CD4-positive, CD25-positive, alpha-beta regulatory T cell (primary cell): ENCODE measurements around the gene COX7A2L. TPM values are rescaled to one million over a fixed set of nuclear protein-coding genes. Genes with fewer than 3 reads are reported as not detected.

ENCODE experiments used
- ATAC-seq, 2 donors: fragments of 150-1000 bp; cut with Tn5 transposase; one replicate each; pipeline ENCODE4 v1.10.0; 2021; ENCODE audit warnings: low read depth in 2 of 2, moderate number of reproducible peaks in 2 of 2, moderate library complexity in 1 of 2
- DNase-seq, 3 donors: peaks; one replicate each; pipeline versions ENCODE4 v3.0.0 to v3.0.0-alpha.2; 2012 to 2022; ENCODE audit warnings: mixed read lengths in 1 of 3
- H3K27ac ChIP-seq: one replicate; pipeline ENCODE4 v1.7.0; 2013; ENCODE audit warnings: mild to moderate bottlenecking, low read length; ENCODE audit not compliant: insufficient read depth, poor library complexity, severe bottlenecking
- H3K27me3 ChIP-seq: one replicate; pipeline ENCODE4 v1.7.0; 2013; ENCODE audit warnings: low read length; ENCODE audit not compliant: control insufficient read depth, insufficient read depth
- H3K36me3 ChIP-seq: one replicate; pipeline ENCODE4 v1.7.0; 2013; ENCODE audit warnings: mild to moderate bottlenecking, low read length, moderate library complexity; ENCODE audit not compliant: control insufficient read depth, insufficient read depth
- H3K4me1 ChIP-seq: 2 replicates; pipeline ENCODE4 v1.7.0; 2013; ENCODE audit warnings: mild to moderate bottlenecking, low read length; ENCODE audit not compliant: insufficient read depth, control insufficient read depth, poor library complexity, severe bottlenecking
- H3K4me3 ChIP-seq: one replicate; pipeline ENCODE4 v1.7.0; 2013; ENCODE audit warnings: low read depth, mild to moderate bottlenecking, low read length, moderate library complexity
- H3K9me3 ChIP-seq, 2 experiments: 1 replicate in 1 of 2; 2 replicates in 1 of 2; pipeline ENCODE4 v1.7.0; 2013; ENCODE audit warnings: low read length in 2 of 2, mild to moderate bottlenecking in 1 of 2, moderate library complexity in 1 of 2; ENCODE audit not compliant: control insufficient read depth in 2 of 2
- H3K27ac Mint-ChIP-seq, 3 donors: one replicate each; pipeline ENCODE4 v1.8.0; 2020 to 2022; ENCODE audit warnings: mild to moderate bottlenecking in 3 of 3, mixed read lengths in 3 of 3, moderate library complexity in 2 of 3
- H3K27me3 Mint-ChIP-seq: one replicate; pipeline ENCODE4 v1.8.0; 2022; ENCODE audit warnings: mild to moderate bottlenecking, mixed read lengths
- H3K36me3 Mint-ChIP-seq: one replicate; pipeline ENCODE4 v1.8.0; 2020; ENCODE audit warnings: mixed read lengths
- H3K4me1 Mint-ChIP-seq, 4 donors: one replicate each; pipeline ENCODE4 v1.8.0; 2020 to 2022; ENCODE audit warnings: mixed read lengths in 4 of 4, mild to moderate bottlenecking in 1 of 4
- H3K4me3 Mint-ChIP-seq, 4 donors: one replicate each; pipeline ENCODE4 v1.8.0; 2020 to 2022; ENCODE audit warnings: mild to moderate bottlenecking in 4 of 4, mixed read lengths in 4 of 4, moderate library complexity in 3 of 4
- H3K9me3 Mint-ChIP-seq, 7 donors: one replicate each; pipeline ENCODE4 v1.8.0; 2020 to 2022; ENCODE audit warnings: mixed read lengths in 7 of 7, mild to moderate bottlenecking in 3 of 7, moderate library complexity in 2 of 7
- polyA plus RNA-seq, 4 donors: library from polyadenylated mRNA; unstranded; fragments of 300-500 nt; fragmentation: Illumina TruSeq; gene quantifications; one replicate each; pipeline ENCODE4 v1.2.3, GENCODE V29; 2021
- total RNA-seq: library from RNA; stranded (reverse); gene quantifications from one replicate; pipeline ENCODE4 v1.2.3, GENCODE V29; 2022

Gene COX7A2L
- total and polyA plus RNA-seq, 5 donors from 2014 or later: 57.2 to 214 (median 191) TPM

DNA sequence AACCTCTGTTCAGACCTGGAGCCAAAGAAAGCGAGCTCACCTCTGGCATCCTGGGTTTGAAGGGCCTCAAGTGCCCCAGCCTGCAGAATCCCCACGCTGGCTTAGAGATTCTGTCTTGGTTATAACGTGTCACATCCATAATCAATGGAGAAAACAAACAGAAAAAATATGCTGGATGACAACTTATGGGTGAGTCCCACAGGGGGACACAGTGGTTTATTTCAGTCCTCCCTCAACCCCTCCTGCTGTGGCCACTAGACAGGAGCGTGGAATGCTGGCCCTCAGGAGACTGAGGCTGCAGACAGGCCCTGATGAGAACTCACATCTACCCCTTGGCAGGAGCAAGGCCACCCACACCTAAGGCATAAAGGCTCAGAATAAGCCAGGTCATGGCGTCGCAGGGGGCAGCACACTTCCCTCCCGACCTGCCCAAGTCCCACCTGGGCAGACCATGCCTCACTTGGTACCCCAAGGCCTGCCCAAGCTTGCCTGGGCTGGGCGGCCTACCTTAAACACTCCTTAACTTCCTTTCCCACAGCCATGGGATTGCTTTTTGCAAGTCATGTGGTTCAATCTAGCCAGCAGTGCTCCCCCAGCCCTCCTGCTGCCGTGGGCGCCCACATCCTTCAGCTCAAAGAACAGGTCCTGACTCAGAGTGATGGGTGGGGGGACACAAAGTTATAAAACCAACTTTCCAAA, 19.9 kb downstream of the COX7A2L start:
- peaks cover 10 to 36% (median 26%) of the 10 kb centered on the region in 4 donors for H3K4me1 Mint-ChIP-seq
- H3K4me1 ChIP-seq: no peaks in the 10 kb centered on the region
- no peaks in the 10 kb centered on the region for H3K9me3 ChIP-seq
- H3K4me3 ChIP-seq: no peak overlapping the region
- no peak for ATAC-seq
- H3K27me3 ChIP-seq: no peaks in the 10 kb centered on the region
- DNase-seq: no peak
- no peak overlapping the region for H3K4me3 Mint-ChIP-seq
- H3K36me3 Mint-ChIP-seq: peaks cover 49% of the 10 kb centered on the region
- H3K36me3 ChIP-seq: peaks cover 26% of the 10 kb centered on the region
- no peaks in the 10 kb centered on the region for H3K27me3 Mint-ChIP-seq
- no peak overlapping the region for H3K27ac ChIP-seq
- peak overlapping the region in 2 of 3 donors; percentile 31 to 82 for H3K27ac Mint-ChIP-seq
- H3K9me3 Mint-ChIP-seq: peaks cover 0 to 6% (median 0%) of the 10 kb centered on the region in 7 donors

DNA sequence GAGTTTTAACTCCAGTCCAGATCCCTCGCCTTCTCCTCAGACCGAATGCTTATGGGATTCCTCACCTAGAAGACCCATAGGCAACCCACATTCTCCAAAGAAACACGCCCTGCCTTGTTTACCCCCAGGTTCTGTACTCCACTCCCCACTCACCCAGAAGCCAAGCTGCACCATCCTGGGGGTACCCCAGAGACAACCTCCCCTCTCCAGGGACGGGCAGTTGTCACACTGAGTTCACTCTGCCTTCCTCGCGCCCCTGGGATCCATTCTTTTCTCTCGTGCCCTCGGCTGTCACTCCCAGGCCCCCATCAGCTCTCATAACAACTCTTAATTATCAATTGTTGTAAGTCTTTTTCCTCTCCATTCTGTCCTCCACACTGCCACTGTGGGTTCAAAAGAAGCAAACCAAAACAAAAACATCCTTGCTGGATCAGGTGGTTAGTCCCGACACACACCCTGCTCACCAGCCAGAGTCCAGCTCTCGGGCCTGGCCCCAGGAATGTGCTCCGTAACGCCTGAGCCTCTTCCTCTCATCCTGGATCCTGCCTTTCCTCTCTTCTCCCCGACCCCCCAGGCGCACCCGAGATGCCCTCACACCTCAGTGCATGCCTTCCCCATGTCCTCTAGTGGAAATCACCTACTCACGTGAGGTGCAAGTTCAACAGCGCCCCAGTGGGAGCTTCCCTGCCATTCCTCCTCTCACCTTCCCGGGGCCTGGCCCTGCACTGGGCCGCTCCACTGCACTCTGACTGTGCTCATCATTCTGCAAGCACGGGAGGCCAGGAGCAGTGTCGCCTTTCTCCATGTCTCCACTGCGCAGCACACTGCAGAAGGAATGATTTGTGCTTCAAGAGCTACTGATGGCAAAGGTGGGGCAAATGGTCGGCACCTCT, 20.7 kb downstream of the COX7A2L start:
- ATAC-seq (no peak), DNase-seq (no peak)
- Mint-ChIP-seq H3K4me1 (peaks cover 10 to 36% (median 24%) of the 10 kb centered on the region in 4 donors), H3K36me3 (peaks cover 49% of the 10 kb centered on the region), H3K27ac (peak overlapping the region in 2 of 3 donors; percentile 79 to 82), H3K4me3 (peak overlapping the region in 2 of 4 donors; percentile 15 to 54), H3K9me3 (peaks cover 0 to 6% (median 0%) of the 10 kb centered on the region in 7 donors), H3K27me3 (no peaks in the 10 kb centered on the region)
- H3K4me1 ChIP-seq: no peaks in the 10 kb centered on the region
- H3K27ac ChIP-seq: no peak overlapping the region
- no peak overlapping the region for H3K4me3 ChIP-seq
- no peaks in the 10 kb centered on the region for H3K9me3 ChIP-seq
- H3K27me3 ChIP-seq: no peaks in the 10 kb centered on the region
- H3K36me3 ChIP-seq: peaks cover 25% of the 10 kb centered on the region

DNA sequence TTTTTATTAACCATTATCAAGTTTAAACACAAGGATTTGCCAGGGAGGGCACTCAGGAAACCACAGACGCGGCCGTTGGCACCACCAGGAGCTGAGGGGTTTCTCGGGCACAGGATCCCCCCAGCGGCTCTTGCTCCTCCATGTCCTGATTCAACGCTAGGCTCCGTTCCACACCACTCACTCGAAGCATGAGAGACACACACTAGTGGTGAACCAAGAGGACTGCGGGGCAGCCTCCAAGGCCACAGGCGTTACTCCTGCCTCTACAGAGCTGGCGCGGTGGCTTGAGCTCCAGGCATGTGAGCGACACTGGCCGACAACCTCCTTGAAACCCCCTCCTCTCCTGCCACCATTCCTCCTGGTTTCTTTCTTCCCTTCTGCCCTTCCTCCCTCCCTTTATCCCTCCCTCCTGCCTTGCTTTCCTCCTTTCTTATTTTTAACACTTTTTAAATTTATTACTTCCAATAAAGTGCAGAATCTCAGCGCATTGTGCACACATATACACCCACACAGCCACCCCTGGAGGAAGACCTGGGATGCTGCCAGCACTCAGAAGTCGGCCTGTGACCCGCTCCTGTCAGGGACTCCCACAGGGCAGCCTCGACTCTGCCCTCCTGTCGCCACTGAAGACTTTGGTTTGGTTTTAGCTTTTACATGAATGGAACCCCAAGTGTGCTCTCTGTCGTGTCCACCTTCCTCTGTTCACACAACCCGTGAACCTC, 21.7 kb downstream of the COX7A2L start:
- Mint-ChIP-seq H3K4me1 (peaks cover 10 to 36% (median 24%) of the 10 kb centered on the region in 4 donors), H3K9me3 (peaks cover 0 to 6% (median 0%) of the 10 kb centered on the region in 7 donors), H3K36me3 (peaks cover 48% of the 10 kb centered on the region), H3K27me3 (no peaks in the 10 kb centered on the region), H3K4me3 (peak overlapping the region in 1 of 4 donors; percentile 7), H3K27ac (peak overlapping the region in 2 of 3 donors; percentile 46 to 82)
- ATAC-seq: no peak
- DNase-seq: no peak
- Histone ChIP-seq H3K27me3 (no peaks in the 10 kb centered on the region), H3K27ac (no peak overlapping the region), H3K9me3 (no peaks in the 10 kb centered on the region), H3K4me1 (no peaks in the 10 kb centered on the region), H3K36me3 (peaks cover 27% of the 10 kb centered on the region), H3K4me3 (no peak overlapping the region)

DNA sequence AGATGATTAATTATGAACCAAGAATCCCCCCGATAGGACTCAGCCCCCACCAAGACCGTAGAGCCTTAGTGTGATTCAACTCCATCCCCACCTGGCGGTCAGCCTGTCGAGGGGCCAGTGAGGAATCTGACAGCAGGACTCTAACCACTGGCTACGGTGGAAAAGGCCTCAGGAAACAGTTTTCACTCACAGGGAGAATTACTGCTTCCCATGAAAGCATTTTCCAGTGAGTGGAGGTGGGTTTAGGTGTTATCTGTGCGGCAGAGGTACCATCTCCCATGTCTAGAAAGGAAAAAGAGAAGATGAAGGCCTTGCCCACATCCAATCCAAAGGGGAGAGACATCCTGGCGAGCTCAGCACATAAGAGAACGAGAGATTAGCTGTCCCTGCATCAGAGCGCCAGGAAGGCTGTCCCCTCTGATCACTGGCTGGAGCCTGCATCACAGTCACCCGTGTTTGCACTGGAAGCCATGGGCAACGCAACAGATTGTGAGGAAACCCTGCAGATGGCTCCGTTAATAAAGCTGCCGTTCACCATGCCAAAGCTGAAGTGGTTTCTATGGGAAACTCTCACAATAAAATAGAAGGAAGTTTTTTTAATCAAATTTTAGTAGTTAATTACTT, 22.3 kb downstream of the COX7A2L start:
- ATAC-seq: no peak
- H3K36me3 Mint-ChIP-seq: peaks cover 54% of the 10 kb centered on the region
- no peak overlapping the region for H3K4me3 Mint-ChIP-seq
- H3K4me1 Mint-ChIP-seq: peaks cover 9 to 35% (median 22%) of the 10 kb centered on the region in 4 donors
- Histone ChIP-seq H3K4me3 (no peak overlapping the region), H3K9me3 (no peaks in the 10 kb centered on the region), H3K27ac (no peak overlapping the region), H3K27me3 (no peaks in the 10 kb centered on the region), H3K4me1 (no peaks in the 10 kb centered on the region), H3K36me3 (peaks cover 31% of the 10 kb centered on the region)
- peak overlapping the region in 2 of 3 donors; percentile 36 to 74 for H3K27ac Mint-ChIP-seq
- H3K9me3 Mint-ChIP-seq: peaks cover 0 to 6% (median 0%) of the 10 kb centered on the region in 7 donors
- DNase-seq: no peak
- no peaks in the 10 kb centered on the region for H3K27me3 Mint-ChIP-seq

DNA sequence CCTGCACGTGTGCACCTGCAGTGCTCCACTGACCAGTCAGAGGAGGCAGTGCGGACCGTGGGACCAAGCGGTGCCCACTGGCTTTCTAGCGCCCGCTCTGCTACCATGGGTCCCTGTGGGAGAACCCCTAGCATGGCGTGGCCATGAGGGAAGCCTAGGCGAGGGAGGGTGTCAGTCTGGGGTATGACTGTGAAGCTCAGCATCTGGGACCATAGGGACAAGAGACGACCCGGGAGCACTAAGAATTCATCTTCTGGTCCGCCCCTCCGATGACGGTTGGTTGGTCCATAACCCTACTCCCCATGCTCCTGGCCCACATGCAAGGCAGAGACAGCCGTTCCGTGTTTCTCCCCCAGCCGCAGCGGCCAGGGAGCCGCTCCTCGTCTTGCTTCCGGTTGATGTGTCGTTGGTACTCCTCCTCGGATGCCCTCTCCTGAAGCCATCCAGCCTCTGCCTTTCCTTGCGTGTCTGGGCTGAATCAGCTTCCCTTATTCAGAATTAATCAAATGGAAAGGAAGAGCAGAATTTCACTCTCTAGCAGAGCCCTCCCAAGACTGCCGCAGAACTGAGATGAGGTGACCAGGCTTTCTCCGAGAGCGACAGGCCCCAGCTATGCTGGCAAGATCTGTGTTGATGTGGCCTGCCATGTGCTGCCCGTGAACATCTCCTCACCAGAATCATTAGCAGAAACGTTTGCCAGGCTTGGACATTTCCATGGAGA, 23.0 kb downstream of the COX7A2L start:
- DNase-seq (no peak), ATAC-seq (no peak)
- Histone ChIP-seq H3K36me3 (peaks cover 34% of the 10 kb centered on the region), H3K9me3 (no peaks in the 10 kb centered on the region), H3K27ac (no peak overlapping the region), H3K27me3 (no peaks in the 10 kb centered on the region), H3K4me1 (no peaks in the 10 kb centered on the region), H3K4me3 (no peak overlapping the region)
- peaks cover 0 to 6% (median 0%) of the 10 kb centered on the region in 7 donors for H3K9me3 Mint-ChIP-seq
- H3K27ac Mint-ChIP-seq: peak overlapping the region in 1 of 3 donors; percentile 71
- H3K4me3 Mint-ChIP-seq: no peak overlapping the region
- H3K27me3 Mint-ChIP-seq: no peaks in the 10 kb centered on the region
- H3K4me1 Mint-ChIP-seq: peaks cover 2 to 29% (median 17%) of the 10 kb centered on the region in 4 donors
- peaks cover 57% of the 10 kb centered on the region for H3K36me3 Mint-ChIP-seq

DNA sequence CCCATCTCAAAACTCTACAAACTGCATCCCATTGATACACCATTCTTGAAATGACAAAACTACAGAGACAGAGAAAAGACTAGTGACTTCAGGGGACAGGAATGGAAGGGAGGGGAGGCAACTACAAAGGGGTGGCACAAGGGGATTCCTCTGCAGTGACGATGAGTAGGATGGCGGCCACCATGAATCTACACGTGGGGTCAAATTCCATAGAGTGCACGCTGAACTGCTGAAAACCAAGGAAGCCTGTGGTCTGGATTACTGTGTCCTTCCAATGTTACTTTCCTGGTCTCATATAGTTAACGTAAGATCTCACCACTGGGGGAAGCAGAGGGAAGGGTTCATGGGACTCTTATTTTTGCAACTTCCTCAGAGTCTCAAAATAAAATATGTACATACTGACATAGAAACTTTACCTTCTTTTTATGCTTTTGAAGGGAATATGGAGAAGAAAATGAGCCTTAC, 23.6 kb downstream of the COX7A2L start:
- Mint-ChIP-seq H3K4me3 (no peak overlapping the region), H3K36me3 (peaks cover 61% of the 10 kb centered on the region), H3K27me3 (no peaks in the 10 kb centered on the region), H3K9me3 (peaks cover 0 to 6% (median 0%) of the 10 kb centered on the region in 7 donors), H3K4me1 (peaks cover 0 to 26% (median 14%) of the 10 kb centered on the region in 4 donors), H3K27ac (no peak overlapping the region)
- Histone ChIP-seq H3K4me3 (no peak overlapping the region), H3K36me3 (peaks cover 40% of the 10 kb centered on the region), H3K27ac (no peak overlapping the region), H3K9me3 (no peaks in the 10 kb centered on the region), H3K4me1 (no peaks in the 10 kb centered on the region), H3K27me3 (no peaks in the 10 kb centered on the region)
- ATAC-seq: no peak
- no peak for DNase-seq
